CMK (cell line): ENCODE data around the gene FERMT3.

Experiments used
- DNase-seq: peaks from one replicate; pipeline ENCODE4 v3.0.0-alpha.2; 2010; ENCODE audit warnings: low read depth

FERMT3 gene

DNA sequence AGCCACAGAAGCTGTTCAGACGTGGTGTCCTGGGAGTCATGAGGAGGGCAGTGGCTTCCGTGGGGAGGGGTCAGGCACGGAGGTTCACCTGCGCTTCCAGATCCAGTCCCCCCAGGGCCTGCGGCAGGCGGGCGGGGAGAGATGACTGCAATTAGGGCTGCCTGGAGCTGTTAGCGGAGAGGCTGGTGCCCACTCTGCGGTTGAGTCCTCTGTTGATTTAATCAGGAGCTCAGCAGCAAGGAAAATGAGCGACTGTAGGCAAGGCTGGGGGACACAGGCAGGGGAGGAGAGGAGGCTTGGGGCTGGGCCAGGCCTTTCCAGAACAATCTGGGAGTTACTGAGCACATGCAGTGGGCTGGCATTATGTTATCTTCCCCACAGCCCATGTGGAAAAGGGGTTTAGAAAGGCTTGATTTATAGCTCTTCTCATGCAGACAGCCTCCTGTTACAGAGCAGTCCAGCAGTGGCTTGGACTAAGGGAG, 57.9 kb downstream of the FERMT3 start:
- DNase-seq, result no peak

DNA sequence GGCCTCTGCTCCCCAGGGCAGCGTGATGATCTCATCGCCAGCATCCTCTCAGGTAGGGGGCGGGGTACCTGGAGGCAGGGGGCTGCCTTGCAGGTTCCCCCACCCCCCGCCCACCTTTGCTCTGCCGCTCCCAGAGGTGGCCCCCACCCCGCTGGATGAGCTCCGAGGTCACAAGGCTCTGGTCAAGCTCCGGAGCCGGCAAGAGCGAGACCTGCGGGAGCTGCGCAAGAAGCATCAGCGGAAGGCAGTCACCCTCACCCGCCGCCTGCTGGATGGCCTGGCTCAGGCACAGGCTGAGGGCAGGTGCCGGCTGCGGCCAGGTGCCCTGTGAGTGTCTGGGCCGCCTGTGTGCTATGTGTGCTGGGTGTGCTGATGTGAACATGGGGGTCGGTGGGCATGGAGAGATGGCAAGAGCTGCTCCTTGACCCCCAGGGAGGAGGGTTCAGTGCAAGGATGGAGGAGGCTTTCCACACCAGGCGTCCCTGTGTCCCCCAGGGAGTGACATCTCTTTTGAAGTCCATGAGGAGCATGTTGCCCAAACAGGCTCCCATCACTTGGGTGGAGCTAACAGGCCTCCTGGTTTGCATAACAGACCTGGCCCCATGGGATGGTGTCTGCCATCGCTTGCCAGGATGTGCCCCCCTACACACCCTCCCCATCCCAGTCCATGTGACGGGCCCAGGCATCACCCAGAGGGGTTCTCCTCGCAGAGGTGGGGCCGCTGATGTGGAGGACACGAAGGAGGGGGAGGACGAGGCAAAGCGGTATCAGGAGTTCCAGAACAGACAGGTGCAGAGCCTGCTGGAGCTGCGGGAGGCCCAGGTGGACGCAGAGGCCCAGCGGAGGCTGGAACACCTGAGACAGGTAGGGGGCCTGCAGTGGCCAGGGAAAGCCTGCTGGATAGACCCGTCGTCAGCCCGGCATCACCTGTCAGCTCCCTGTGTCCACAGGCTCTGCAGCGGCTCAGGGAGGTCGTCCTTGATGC, 58.9 kb downstream of the FERMT3 start:
- no peak for DNase-seq

DNA sequence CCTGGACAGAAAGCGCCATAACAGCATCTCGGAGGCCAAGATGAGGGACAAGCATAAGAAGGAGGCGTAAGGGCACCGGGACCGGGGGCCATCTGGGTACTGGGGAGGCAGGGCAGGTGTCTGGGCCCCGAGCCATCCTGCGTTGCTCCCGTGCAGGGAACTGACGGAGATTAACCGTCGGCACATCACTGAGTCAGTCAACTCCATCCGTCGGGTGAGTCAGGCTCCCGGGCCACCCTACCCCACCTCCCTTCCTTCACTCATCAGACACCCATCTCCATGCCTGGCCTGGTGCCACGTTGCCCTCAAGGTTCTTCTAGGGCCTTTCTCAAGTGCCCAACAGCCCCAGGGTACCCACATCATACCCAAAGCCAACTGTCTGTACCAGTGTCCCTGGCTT, 59.8 kb downstream of the FERMT3 start:
- DNase-seq, result no peak

DNA sequence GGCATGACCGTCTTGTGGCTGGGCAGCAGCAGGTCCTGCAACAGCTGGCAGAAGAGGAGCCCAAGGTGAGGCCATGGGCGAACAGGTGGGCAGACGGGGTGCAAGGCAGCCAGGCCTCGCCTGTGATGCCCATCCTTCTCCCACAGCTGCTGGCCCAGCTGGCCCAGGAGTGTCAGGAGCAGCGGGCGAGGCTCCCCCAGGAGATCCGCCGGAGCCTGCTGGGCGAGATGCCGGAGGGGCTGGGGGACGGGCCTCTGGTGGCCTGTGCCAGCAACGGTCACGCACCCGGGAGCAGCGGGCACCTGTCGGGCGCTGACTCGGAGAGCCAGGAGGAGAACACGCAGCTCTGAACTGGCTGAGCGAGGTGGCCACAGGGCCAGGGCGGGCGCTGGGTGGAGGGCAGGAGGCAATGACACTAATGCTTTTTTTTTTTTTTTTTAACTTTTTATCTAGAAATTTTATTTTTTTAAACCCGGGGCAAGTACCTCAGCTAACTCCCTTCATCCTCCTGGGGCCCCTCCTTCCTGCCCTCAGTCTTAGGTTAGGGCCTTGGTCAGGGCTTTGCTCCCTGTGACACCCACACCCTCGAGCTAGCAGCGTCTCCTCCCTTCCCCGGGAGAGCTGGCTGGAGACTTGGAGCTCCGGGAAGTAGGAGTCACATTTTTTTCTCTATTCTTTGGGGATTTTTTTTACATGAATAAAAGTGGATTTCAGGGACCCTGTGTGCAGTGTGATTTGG, 60.9 kb downstream of the FERMT3 start:
- DNase-seq, result no peak

DNA sequence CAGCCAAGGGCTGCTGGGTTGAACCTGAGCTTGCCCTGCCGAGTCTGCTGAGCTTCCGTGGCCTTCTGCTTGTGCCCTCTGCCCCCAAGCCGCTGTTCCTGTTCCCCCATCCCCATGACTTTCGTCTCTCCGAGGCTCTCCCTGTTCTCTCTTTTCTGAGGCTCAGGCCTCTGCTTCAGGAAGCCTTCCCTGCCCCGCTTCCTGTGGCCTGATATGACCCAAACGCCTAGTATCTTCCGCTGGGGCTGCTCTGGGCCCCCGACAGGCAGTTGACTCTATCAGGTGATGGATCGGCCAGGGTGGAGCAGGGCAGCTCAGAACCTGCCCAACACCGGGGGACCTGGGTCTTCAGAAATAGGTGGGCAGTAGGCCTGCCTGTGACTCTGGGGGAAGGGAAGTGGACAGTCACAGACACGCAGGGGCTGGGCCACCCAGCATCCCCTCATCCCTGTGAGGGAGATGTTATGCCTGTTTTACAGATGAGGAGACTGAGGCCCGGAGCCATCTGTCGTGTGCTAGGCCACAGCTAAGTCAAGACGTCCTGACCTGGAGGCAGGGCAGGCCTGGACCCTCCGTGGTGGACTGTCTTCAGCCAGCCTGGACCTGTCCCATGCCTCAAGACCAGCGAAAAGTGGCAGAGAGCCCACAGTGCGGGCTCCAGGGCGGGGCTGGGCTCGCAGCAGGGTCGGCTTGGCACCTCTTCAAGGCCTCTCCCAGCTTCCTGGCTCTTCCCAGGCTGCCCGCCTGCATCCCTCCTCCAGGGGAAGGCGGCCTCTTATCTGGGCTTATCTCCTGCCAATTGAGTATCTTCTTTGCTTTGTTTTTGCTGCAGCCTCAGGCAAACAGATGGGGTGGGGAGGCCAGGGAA, 61.7 kb downstream of the FERMT3 start:
- peak; percentile 68 for DNase-seq

DNA sequence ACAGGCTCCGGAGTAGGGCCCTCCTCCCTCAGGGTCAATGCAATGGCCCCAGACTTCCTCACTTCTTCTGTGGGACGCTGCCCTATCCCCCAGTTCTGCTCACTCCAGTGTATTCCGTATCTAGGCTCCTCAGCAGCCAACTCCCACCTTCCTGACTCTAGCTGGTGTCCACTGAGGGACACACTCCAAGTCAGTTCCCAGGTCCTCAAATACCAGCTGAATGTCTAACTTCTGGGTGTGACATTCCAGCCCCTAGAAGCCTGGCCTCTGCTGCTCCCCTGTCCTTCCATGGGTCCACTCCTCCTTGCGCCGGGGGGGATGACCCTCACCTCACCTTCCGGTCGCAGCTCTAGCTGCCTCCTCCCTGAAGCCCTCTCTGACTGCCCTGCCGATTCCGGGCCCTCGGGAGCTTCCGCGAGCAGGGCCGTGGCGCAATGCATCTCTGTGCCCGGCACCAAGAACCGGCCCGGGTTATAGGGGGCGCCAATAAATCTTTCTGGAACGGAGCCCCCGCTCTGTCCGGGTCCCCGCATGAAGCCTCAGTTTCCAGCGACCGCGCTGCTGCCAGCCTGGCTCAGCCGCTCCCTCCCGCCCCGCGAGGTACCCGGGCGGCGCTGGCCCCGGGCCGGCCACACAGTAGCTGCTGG, 62.5 kb downstream of the FERMT3 start:
- no peak for DNase-seq

DNA sequence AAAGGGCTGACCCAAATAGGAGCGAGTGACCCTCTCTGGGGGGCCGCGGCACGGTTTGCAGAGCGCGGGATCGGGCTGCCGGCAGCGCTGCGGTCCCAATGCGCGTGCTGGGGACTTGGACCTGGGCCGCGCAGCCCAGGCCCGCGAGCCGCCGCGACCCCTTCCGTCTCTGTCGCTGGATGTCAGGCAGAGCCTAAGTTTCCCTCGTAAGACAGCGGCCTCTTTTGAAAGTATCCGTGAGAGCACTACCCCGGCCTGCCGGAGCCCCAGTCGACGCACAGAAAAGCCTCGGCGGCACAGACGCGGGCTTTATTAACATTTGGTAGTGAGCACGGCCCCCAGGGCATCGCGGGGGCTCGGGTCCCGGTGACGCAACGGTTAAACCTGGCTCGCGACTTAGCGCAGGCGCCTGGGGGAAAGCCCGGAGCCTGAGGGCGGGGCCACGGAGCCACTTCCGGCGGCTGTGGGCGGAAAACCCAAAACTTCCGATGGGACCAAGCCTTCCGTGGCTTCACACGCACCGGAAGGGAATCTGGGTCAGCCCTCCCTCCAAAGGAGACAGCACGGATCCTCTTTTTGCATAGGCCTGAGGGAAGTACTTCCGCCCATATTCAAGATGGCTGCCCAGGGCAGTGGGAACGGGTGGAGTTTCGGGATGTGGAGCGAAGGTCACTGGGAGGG, 63.2 kb downstream of the FERMT3 start:
- DNase-seq, result peak; percentile 96
